GM12878 (cell line): ENCODE results near the gene MAP3K5. TPM values are rescaled to one million over a fixed set of nuclear protein-coding genes. Genes with fewer than 3 reads are reported as not detected.

Experiments
- ATAC-seq: fragments of 200-7000 bp; cut with Tn5 transposase; 3 replicates; pipeline ENCODE4 v1.9.1; 2020; ENCODE audit warnings: mild to moderate bottlenecking, moderate library complexity
- BruUV-seq: library from RNA; stranded (reverse); fragments of 400-500 nt; replicated peaks from 2 replicates; lab custom pipeline; 2021; lab: Mats Ljungman, UMichigan
- CTCF ChIA-PET: fragments of 300-600 bp; sonication (Branson Sonifier 250); formaldehyde crosslinking; extraction: SDS; loops from one replicate; lab custom pipeline; 2021; ENCODE audit warnings: inconsistent platforms; lab: Yijun Ruan, JAX
- POLR2A ChIA-PET: fragments of 350-600 bp; formaldehyde crosslinking; extraction: SDS; loops from one replicate; lab custom pipeline; 2021; ENCODE audit warnings: inconsistent platforms; lab: Charles Lee
- RAD21 ChIA-PET: fragments of 300-600 bp; sonication (Branson Sonifier 250); formaldehyde crosslinking; loops from one replicate; lab custom pipeline; 2023; ENCODE audit warnings: antibody characterized with exemption; ENCODE audit not compliant: unreplicated experiment; lab: Charles Lee
- SMC1A ChIA-PET: fragments of 300-600 bp; sonication (Branson Sonifier 250); formaldehyde crosslinking; loops from one replicate; lab custom pipeline; 2023; ENCODE audit not compliant: unreplicated experiment, uncharacterized antibody; lab: Charles Lee
- DNase-seq: peaks from one replicate; pipeline ENCODE4 v3.0.0-alpha.2; 2011; ENCODE audit warnings: low read depth, low spot score
- FAIRE-seq: peaks from 3 replicates; lab custom pipeline; 2011; peaks lifted over from hg19 to GRCh38; lab: Jason Lieb, UNC
- H2AFZ ChIP-seq: 2 replicates; pipeline ENCODE4 v1.6.0; 2011; ENCODE audit warnings: low read depth, low read length, control low read depth; ENCODE audit not compliant: control insufficient read depth
- H3K27ac ChIP-seq: 2 replicates; pipeline ENCODE4 v1.5.1; 2011; ENCODE audit warnings: control low read depth; ENCODE audit not compliant: control insufficient read depth, insufficient read depth
- H3K27me3 ChIP-seq, 2 experiments: replicated peaks in 1 of 2; 2 replicates each; pipeline versions ENCODE4 v1.6.0 to v1.6.1; 2011; ENCODE audit warnings: low read length in 1 of 2; ENCODE audit not compliant: control insufficient read depth in 2 of 2, insufficient read depth in 2 of 2
- H3K36me3 ChIP-seq, 2 experiments: 2 replicates each; pipeline ENCODE4 v1.5.1; 2011; ENCODE audit warnings: low read length in 1 of 2; ENCODE audit not compliant: control insufficient read depth in 2 of 2, insufficient read depth in 2 of 2
- H3K4me1 ChIP-seq: 2 replicates; pipeline ENCODE4 v1.6.1; 2011; ENCODE audit warnings: mild to moderate bottlenecking, low read length, moderate library complexity, mixed read lengths; ENCODE audit not compliant: control insufficient read depth, insufficient read depth
- H3K4me2 ChIP-seq: 2 replicates; pipeline ENCODE4 v1.6.0; 2011; ENCODE audit warnings: control low read depth; ENCODE audit not compliant: control insufficient read depth, insufficient read depth
- H3K4me3 ChIP-seq: fragments of 200-600 bp; sonication (generic); 2 replicates; pipeline ENCODE4 v1.5.1; 2016
- H3K79me2 ChIP-seq: 2 replicates; pipeline ENCODE4 v1.6.0; 2011; ENCODE audit warnings: low read length; ENCODE audit not compliant: control insufficient read depth, insufficient read depth
- H3K9ac ChIP-seq: 2 replicates; pipeline ENCODE4 v1.8.0; 2011; ENCODE audit warnings: low read length, control low read depth, mixed read lengths; ENCODE audit not compliant: control insufficient read depth, insufficient read depth
- H3K9me3 ChIP-seq: replicated peaks from 3 replicates; pipeline ENCODE4 v1.5.1; 2011; ENCODE audit warnings: mild to moderate bottlenecking, low read length; ENCODE audit not compliant: control insufficient read depth, insufficient read depth
- H4K20me1 ChIP-seq: 2 replicates; pipeline ENCODE4 v1.6.0; 2011; ENCODE audit not compliant: control insufficient read depth, insufficient read depth
- ASH2L ChIP-seq: fragments of 300-600, 200-600 bp; sonication (generic); IDR thresholded peaks from 2 replicates; pipeline ENCODE4 v1.6.1; 2017; ENCODE audit warnings: low read depth, mild to moderate bottlenecking, borderline replicate concordance
- CHD2 ChIP-seq: IDR thresholded peaks from 2 replicates; pipeline ENCODE4 v1.6.1; 2011; ENCODE audit warnings: low read depth, low read length, improper control_type of control experiment, borderline replicate concordance
- EED ChIP-seq: sonication (generic); IDR thresholded peaks from 2 replicates; pipeline ENCODE4 v1.6.1; 2016; ENCODE audit warnings: antibody characterized with exemption, low read depth
- FOXM1 ChIP-seq: IDR thresholded peaks from 2 replicates; pipeline ENCODE4 v1.6.1; 2012; ENCODE audit warnings: low read depth, mild to moderate bottlenecking, inconsistent platforms, low read length, moderate library complexity
- HDGF ChIP-seq: fragments of 450-650 bp; IDR thresholded peaks from 2 replicates; pipeline ENCODE4 v1.6.1; 2016; ENCODE audit warnings: antibody characterized with exemption
- IKZF1 ChIP-seq: fragments of 450-650 bp; conservative IDR thresholded peaks from 2 replicates; pipeline ENCODE4 v1.6.1; 2017; ENCODE audit warnings: antibody characterized with exemption, mild to moderate bottlenecking
- IRF4 ChIP-seq: IDR thresholded peaks from 2 replicates; pipeline ENCODE4 v1.6.1; 2011; ENCODE audit warnings: low read depth, low read length
- MEF2A ChIP-seq: IDR thresholded peaks from 2 replicates; pipeline ENCODE4 v1.6.1; 2011; ENCODE audit warnings: low read depth, mild to moderate bottlenecking, low read length, moderate library complexity; ENCODE audit not compliant: insufficient read depth
- NKRF ChIP-seq: fragments of 450-650 bp; conservative IDR thresholded peaks from 2 replicates; pipeline ENCODE4 v1.6.1; 2017; ENCODE audit warnings: mild to moderate bottlenecking, moderate library complexity
- RBBP5 ChIP-seq: fragments of 200-600 bp; sonication (generic); conservative IDR thresholded peaks from 2 replicates; pipeline ENCODE4 v1.6.1; 2016
- RCOR1 ChIP-seq: conservative IDR thresholded peaks from 2 replicates; pipeline ENCODE4 v1.6.1; 2012; ENCODE audit warnings: low read depth, low read length, improper control_type of control experiment
- SIN3A ChIP-seq: IDR thresholded peaks from 2 replicates; pipeline ENCODE4 v1.6.1; 2012; ENCODE audit warnings: low read depth, low read length, improper control_type of control experiment
- SMARCA5 ChIP-seq: fragments of 450-650 bp; IDR thresholded peaks from 2 replicates; pipeline ENCODE4 v1.6.1; 2017; ENCODE audit warnings: mild to moderate bottlenecking
- SREBF2 ChIP-seq: IDR thresholded peaks from 2 replicates; pipeline ENCODE4 v1.6.1; 2012; ENCODE audit warnings: mild to moderate bottlenecking, low read length
- TARDBP ChIP-seq: IDR thresholded peaks from 2 replicates; pipeline ENCODE4 v1.6.1; 2016; ENCODE audit warnings: borderline replicate concordance
- ZSCAN29 ChIP-seq: fragments of 450-650 bp; IDR thresholded peaks from 2 replicates; pipeline ENCODE4 v1.6.1; 2017; ENCODE audit warnings: mild to moderate bottlenecking, moderate library complexity
- WGBS: methylation state at CpG from one replicate; pipeline ENCODE4 v1.1.6; 2016; ENCODE audit warnings: low lambda C conversion rate; ENCODE audit not compliant: insufficient replicate concordance, insufficient coverage; ENCODE audit errors: missing lambda C conversion rate; 5-methylcytosine and 5-hydroxymethylcytosine counted together
- in situ Hi-C: fragments of 300-500 bp; cut with MboI; formaldehyde crosslinking; loops from 9 replicates; pipeline ENCODE4 v1.14.3; 2018; ENCODE audit warnings: mixed read lengths
- intact Hi-C: fragments of 100-400 bp; cut with micrococcal nuclease; formaldehyde crosslinking; loops from one replicate; pipeline ENCODE4 v1.14.2; 2022; ENCODE audit not compliant: unreplicated experiment
- polyA plus RNA-seq, 11 experiments: library from polyadenylated mRNA; depleted of rRNA in 4 of 11; unstranded in 6 of 11; stranded (reverse) in 5 of 11; fragments of >200 nt; fragmentation: Nextera tagmentation in 4 of 11; fragmentation: Illumina TruSeq in 1 of 11; extraction: Ambion mirVana in 4 of 11; extraction: Trizol in 1 of 11; gene quantifications; 1 replicate in 1 of 11; 2 replicates in 10 of 11; pipeline versions ENCODE4 v1.2.1 to v1.2.3, GENCODE V29; 2011 to 2016; ENCODE audit warnings: inconsistent platforms in 2 of 11, missing spikeins in 2 of 11, low read depth in 1 of 11
- total RNA-seq, 4 experiments: library from RNA; depleted of rRNA in 3 of 4; stranded (reverse); fragments of >200 nt in 3 of 4; fragmentation: Illumina TruSeq in 1 of 4; extraction: Trizol in 1 of 4; gene quantifications; 2 replicates each; pipeline versions ENCODE4 v1.2.1 to v1.2.3, GENCODE V29; 2013 to 2021
- TF ChIP-seq, protein P1 (sequence below): IDR thresholded peaks from 2 replicates; pipeline ENCODE4 v1.6.1; 2012; ENCODE audit warnings: low read depth, low read length, improper control_type of control experiment
- TF ChIP-seq, protein P2 (sequence below): IDR thresholded peaks from 2 replicates; pipeline ENCODE4 v1.6.1; 2012; ENCODE audit warnings: low read depth, low read length, improper control_type of control experiment

MAP3K5 gene
- total and polyA plus RNA-seq, 10 of the 15 experiments (the other 5 are each of a cell fraction or from before 2014, with no cell fraction given) = 5.4 to 34.3 (median 26.4) TPM

- TF ChIP-seq, protein P1, sequence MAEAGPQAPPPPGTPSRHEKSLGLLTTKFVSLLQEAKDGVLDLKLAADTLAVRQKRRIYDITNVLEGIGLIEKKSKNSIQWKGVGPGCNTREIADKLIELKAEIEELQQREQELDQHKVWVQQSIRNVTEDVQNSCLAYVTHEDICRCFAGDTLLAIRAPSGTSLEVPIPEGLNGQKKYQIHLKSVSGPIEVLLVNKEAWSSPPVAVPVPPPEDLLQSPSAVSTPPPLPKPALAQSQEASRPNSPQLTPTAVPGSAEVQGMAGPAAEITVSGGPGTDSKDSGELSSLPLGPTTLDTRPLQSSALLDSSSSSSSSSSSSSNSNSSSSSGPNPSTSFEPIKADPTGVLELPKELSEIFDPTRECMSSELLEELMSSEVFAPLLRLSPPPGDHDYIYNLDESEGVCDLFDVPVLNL = no peak
- peak; percentile 92 for TF ChIP-seq HDGF
- TF ChIP-seq IKZF1 = no peak
- no peak for TF ChIP-seq RCOR1
- no peak for TF ChIP-seq EED
- 0 out of 2 replicates have a peak, but pooled peaks have one; percentile 1 for TF ChIP-seq IRF4
Observed at GRCh38 chr6:136773473-136773796, 18.8 kb downstream of the MAP3K5 start (continued).

DNA sequence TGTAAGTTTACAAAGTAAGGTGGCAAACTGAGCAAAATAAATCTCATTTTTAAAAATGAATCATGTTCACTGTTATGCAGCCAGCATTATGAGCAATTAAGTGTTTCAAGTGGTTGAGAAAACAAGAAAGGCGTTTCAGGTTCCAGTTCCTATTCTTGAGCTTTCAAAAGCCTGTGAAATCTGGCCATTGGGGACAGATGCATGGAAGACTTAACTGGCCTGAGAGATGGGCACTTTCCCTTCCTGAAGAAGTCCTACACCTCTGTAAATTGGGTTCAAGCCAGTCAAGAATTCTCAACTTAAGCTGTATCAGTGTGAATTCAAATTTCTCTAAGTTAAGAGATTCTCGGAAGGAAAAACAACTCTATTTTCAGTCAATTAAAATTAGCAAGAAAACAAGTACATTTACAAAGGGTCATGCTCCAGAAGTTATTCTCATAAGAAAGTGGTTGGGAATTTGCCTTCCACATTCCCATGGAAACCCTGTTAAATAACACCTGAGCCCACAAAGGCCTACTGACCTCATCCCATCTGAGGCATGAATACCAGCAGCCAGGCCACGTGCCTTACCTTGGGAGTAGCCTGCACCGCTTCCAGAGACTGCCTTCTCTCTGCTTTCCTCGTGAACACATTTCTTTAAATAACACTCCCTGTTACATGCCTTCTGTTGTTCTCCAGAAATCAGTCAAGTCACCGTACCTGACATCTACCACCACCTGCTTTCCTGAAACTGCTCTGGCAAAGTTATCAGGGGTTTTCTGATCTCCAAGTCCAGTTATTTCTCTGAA, 19.4 kb downstream of the MAP3K5 start:
- Histone ChIP-seq H3K9ac (peak overlapping the region; percentile 69), H3K27ac (peak overlapping the region; percentile 92), H4K20me1 (no peaks in the 10 kb centered on the region), H3K27me3 (no peaks in the 10 kb centered on the region), H3K4me1 (peaks cover 57% of the 10 kb centered on the region), H3K79me2 (peaks cover 98% of the 10 kb centered on the region), H3K4me2 (peak overlapping the region; percentile 32), H3K4me3 (peak overlapping the region; percentile 49), H3K36me3 (peaks cover 0 to 4% of the 10 kb centered on the region in 2 experiments; a peak in 1 of 4 replicates), H3K9me3 (no peaks in the 10 kb centered on the region; the same call in 2 of the 3 replicates), H2AFZ (no peak overlapping the region)
- DNase-seq (peak; percentile 93), ATAC-seq (peak; percentile 75), FAIRE-seq (peak; percentile 75)
- in situ Hi-C loops (no loop called here), intact Hi-C loops (loop anchor here (1.0 kb wide), 2 partner anchors 18 to 53 kb away; no protein-coding TSS in a partner anchor)
- POLR2A ChIA-PET = interaction anchor here (1.4 to 11.8 kb wide), 7 partner anchors 9 to 54 kb away, joined by 3 to 159 read pairs (median 7); partner anchors contain the start of gene MAP3K5
- RAD21 ChIA-PET = interaction anchor here (0.6 to 12.6 kb wide), 8 partner anchors 10 to 129 kb away, joined by 3 to 270 read pairs (median 15); partner anchors contain the start of gene MAP3K5
- TSS peak; percentile 78 for BruUV-seq
- CTCF ChIA-PET = interaction anchor here (0.7 to 3.9 kb wide), 12 partner anchors 8 to 128 kb away, joined by 3 to 26 read pairs (median 5); partner anchors contain the start of gene MAP3K5
- 7% methylated on average over 6 of the region's 6 CpGs for WGBS
- SMC1A ChIA-PET = interaction anchor here (0.6 to 8.9 kb wide), 12 partner anchors 10 to 145 kb away, joined by 3 to 227 read pairs (median 12); partner anchors contain the start of gene MAP3K5
- TF ChIP-seq ASH2L (no peak), SMARCA5 (peak; percentile 99), NKRF (0 out of 2 replicates have a peak, but pooled peaks have one; percentile 26), ZSCAN29 (no peak), MEF2A (0 out of 2 replicates have a peak, but pooled peaks have one; percentile 70), RBBP5 (no peak), FOXM1 (peak; percentile 80), SREBF2 (no peak), TARDBP (no peak), SIN3A (no peak), CHD2 (no peak)
- TF ChIP-seq, protein P2, sequence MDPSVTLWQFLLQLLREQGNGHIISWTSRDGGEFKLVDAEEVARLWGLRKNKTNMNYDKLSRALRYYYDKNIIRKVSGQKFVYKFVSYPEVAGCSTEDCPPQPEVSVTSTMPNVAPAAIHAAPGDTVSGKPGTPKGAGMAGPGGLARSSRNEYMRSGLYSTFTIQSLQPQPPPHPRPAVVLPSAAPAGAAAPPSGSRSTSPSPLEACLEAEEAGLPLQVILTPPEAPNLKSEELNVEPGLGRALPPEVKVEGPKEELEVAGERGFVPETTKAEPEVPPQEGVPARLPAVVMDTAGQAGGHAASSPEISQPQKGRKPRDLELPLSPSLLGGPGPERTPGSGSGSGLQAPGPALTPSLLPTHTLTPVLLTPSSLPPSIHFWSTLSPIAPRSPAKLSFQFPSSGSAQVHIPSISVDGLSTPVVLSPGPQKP = no peak
